HG02970 (cell line): ENCODE data around the gene TECTA.

Experiments
- ATAC-seq: cut with Tn5 transposase; IDR thresholded peaks from one replicate; pipeline ENCODE4 v1.9.1; 2021; ENCODE audit warnings: mild to moderate bottlenecking, moderate library complexity, moderate number of reproducible peaks; ENCODE audit not compliant: unreplicated experiment, low FRiP score

The TECTA gene, protein sequence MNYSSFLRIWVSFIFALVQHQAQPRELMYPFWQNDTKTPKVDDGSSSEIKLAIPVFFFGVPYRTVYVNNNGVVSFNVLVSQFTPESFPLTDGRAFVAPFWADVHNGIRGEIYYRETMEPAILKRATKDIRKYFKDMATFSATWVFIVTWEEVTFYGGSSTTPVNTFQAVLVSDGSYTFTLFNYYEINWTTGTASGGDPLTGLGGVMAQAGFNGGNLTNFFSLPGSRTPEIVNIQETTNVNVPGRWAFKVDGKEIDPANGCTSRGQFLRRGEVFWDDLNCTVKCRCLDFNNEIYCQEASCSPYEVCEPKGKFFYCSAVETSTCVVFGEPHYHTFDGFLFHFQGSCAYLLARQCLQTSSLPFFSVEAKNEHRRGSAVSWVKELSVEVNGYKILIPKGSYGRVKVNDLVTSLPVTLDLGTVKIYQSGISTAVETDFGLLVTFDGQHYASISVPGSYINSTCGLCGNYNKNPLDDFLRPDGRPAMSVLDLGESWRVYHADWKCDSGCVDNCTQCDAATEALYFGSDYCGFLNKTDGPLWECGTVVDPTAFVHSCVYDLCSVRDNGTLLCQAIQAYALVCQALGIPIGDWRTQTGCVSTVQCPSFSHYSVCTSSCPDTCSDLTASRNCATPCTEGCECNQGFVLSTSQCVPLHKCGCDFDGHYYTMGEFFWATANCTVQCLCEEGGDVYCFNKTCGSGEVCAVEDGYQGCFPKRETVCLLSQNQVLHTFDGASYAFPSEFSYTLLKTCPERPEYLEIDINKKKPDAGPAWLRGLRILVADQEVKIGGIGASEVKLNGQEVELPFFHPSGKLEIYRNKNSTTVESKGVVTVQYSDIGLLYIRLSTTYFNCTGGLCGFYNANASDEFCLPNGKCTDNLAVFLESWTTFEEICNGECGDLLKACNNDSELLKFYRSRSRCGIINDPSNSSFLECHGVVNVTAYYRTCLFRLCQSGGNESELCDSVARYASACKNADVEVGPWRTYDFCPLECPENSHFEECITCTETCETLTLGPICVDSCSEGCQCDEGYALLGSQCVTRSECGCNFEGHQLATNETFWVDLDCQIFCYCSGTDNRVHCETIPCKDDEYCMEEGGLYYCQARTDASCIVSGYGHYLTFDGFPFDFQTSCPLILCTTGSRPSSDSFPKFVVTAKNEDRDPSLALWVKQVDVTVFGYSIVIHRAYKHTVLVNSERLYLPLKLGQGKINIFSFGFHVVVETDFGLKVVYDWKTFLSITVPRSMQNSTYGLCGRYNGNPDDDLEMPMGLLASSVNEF (N-terminal part only)

DNA sequence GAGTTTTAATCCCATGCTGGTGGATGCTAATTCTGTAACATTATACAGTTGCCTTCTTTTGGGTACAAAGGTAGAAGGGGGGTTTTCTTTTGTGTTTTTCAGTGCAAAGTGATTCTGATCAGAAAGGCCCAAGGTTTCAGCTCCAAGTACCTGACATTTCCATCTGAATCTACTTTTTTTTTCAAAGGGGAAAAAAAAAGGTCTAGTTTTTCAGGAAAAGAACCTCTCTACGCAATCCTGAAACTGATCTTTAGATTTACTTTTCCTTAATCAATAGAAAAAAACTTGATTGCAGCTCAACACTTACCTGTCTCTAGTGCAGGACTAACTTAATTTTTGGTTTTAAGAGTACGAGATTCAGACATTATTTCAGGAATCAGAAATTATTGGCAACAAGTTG is at the start of gene TECTA:
Gene TECTA (plus strand): TSS at position 301 of the 400 bp plus-strand sequence. CDS start 1,423 bp downstream, outside the sequence.
- no peak for ATAC-seq

- ATAC-seq, result no peak
These were observed 47.8 kb upstream of the TECTA start for GRCh38 chr11:121053244-121053643.

- no peak for ATAC-seq
These were observed 46.8 kb upstream of the TECTA start for GRCh38 chr11:121054266-121054665.

DNA sequence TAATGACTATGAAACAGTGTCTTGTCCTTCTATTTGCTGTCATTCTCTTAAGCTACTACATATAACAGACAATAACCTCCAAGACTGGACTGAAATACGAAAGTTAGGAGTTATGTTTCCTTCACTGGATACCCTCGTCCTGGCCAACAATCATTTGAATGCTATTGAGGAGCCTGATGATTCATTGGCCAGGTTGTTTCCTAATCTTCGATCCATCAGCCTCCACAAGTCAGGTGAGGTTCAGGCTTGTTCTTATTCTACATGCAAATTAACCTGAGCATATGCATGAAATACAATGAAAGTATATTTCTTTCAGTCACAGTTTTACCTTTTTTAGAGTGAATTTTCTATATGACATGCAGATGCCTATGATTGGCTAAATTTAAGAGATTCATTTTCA is 46.0 kb upstream of the TECTA start:
- no peak for ATAC-seq

DNA sequence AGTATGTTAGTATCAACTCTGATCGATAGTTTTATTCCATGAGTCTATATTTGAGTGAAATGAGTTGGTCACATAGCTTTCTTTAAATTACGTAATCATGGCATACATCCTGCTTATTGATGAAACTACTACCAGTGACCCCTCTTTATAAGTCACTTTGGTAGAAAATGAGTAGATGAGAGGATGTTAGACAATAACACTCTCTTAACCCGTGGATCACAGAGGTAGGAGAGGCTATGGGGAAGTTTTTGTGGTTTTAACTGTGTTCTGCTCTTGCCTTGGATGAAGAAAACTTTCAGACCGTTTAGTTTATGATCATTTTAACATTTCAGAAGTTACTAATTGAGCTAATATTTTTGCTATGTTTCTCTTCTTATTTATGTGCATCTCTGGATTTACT is 43.1 kb upstream of the TECTA start:
- ATAC-seq, result no peak

DNA sequence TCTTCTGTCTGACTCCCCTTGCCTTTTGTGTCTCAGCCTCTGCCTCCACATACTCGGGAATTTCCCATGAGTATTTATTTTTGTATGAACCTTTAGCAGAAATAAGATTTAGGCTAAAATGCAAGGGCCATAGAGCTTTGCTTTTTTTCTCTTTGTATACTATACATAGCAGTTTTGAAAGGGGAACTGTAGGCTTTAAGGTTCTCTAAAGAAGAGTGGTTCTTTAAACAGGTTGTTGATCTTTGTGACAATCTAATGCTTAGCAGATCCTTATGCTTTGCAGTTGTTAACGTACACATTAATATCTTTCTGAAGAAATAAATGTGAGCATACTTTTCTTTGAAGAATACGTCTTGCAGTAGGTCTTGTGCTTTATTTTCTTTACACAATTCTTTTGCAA is 42.1 kb upstream of the TECTA start:
- no peak for ATAC-seq

DNA sequence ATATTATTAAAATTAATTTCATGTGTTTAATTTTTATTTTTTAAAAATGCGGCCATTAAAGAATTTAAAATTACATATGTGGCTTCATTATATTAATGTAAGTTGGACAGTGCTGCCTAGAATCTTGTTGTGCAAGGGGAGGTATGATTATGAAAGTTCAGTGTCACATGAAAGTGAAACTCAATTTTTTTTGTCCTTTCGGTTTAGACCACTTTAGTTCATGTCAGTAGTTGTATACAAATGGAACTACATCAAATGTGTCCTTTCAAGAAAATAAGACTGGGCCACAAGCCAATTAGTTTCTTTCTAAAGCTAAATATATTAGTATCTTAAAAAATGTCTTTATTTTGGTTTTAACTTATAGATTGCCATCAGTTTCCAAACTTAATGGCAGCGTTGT is 41.4 kb upstream of the TECTA start:
- ATAC-seq, result peak; percentile 70

- ATAC-seq, result no peak
These were observed 37.3 kb upstream of the TECTA start for GRCh38 chr11:121063728-121064127.

DNA sequence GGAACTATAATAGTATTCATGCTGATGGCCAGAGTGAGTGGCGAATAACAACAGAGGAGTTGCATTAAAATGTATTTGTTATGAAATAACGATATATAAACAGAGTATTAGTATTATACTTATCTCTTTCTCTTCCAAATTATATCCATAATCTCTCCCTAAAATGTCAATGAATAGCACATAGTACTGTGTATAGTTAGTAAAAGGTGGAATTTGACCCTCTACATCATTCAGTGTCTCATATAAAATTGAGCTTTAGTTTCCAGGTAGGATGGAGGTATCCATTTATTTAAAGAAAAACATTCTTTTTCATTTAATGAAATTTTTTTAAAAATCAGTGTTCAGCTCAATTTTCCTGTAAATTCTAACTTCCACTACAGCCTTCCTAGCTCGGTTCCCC is 34.4 kb upstream of the TECTA start:
- no peak for ATAC-seq

DNA sequence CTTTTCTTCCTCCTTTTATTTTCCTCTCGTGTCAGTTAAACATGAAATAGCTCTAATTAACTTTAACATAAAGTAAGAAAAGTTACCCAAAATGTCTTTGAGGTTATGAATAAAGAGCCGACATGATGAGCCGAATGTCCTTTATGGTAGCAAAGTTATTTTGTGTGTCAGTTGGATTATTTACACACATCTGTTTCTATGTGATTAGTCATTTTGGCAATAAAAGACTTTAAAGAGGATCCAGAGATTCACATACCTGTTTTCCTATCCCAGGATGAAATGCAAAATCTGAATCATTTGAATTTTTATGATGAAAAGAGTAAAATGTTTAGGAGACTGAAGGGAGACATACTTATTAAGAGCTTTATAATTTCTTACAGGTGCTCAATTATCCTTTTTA is 34.0 kb upstream of the TECTA start:
- ATAC-seq, result no peak

- ATAC-seq, result no peak
These were observed 33.6 kb upstream of the TECTA start for GRCh38 chr11:121067453-121067852.

DNA sequence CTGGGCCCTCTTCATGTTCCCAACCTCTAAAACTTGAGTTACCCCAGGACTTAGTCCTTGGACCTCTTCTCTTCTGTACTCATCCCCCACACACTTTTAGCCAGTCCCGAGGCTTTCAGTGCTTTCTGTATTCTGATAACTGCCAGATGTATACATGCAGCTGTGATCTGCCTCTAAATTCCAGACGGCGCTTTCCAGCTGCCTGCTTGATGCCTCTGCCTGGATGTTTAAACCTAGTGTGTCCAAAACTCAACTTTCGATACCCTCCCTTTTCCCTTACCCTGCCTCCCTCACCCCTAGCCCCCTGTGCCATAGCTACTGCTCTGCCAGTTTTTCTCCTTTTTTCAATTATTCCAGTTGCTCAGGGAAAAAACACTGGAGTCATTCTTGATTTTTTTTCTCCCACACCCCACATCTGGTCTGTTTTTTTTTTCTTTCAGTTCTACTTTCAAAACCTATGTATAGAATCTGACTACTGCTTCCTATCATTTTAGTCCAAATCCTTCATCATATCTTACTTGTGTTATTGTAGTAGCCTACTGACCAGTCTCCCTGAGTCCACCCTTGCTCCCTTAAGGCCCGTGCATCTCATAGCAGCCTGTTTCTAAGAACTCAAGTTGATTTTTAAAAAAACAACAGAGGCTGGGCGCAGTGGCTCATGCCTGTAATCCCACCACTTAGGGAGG is 32.9 kb upstream of the TECTA start:
- no peak for ATAC-seq

DNA sequence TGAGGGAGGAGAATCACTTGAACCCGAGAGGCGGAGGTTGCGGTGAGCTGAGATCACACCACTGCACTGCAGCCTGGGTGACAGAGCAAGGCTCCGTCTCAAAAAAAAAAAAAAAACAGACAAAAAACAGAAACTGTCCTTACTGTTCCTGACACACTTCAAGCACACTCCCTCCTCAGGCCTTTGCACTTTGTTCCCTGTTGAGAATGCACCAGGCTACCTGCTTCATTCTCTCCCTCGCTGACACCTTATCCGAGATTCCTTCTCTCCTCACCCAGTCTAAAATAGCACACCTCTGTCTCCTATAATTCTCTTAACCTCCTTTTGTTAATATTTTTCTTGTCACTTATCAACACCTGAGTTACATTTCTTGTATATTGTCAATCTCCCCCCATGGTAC is 32.3 kb upstream of the TECTA start:
- ATAC-seq, result no peak

- ATAC-seq, result no peak
These were observed 29.8 kb upstream of the TECTA start for GRCh38 chr11:121070951-121071845.

DNA sequence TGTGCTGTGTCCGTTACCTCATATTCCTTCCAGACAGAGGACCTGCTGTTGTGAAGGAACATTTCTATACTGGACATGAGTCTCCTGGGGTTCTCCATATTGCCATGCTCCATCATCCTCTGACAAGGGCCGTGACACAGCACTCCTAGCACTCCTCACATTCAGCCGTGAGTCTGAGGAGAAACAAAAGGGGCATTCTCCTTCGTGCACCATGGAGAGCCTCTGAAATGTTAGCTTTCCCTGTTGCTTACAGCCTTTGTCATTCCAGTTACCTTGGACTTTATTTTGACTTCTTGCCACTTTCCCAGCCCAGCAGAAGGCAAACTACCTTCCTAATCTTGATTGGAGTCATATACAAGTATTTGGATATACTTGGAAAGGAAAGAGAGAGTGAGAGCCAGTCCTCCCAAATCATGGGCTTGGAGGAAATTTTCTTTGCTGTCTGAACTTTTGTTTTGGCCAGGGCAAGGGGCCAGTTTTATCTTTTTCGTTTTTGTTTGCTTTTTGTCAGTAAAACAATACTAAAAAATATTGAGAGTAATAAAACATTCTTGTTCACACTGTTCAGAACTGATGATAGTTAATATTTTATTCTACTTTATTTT is 29.1 kb upstream of the TECTA start:
- ATAC-seq, result no peak

GRCh38 chr11:121081321-121081720 is 19.7 kb upstream of the TECTA start:
- no peak for ATAC-seq

DNA sequence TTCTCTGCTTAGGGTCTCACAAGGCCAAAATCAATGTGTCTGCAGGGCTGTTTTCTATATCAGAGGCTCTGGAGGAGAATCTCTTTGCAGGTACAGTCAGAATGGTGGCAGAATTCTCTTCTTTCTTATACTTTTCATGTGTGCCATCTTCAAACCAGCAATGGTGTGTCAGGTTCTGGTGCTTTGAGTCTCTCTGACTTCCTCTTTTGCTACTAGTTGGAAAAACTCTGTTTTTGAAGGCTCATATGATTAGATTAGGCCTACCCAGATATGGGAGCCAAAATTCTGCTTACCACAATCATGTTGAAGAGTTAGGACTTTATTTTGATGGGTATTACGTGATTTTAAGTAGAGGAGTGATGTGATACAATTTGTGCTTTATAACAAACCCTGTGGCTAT is 18.8 kb upstream of the TECTA start:
- ATAC-seq, result no peak

DNA sequence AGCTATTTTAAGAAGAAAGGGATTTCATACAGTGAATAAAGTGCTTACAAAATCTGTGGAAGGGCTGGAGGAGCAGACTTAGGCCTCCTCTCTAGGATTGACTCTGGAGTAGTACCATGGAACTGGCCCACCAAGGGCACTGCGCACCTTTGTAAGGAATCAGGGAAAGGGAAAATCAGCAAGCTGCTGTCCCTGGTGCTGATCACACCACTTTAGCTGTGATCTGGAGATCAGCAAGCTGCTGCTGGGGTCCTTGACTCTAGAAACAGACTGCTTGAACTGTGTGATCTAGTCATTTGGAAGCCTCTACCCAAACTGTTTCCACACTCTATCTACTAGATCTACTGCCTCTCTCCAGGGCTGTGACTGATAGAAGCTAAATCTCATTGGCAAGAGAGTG is 18.4 kb upstream of the TECTA start:
- no peak for ATAC-seq

- no peak for ATAC-seq
These were observed 14.2 kb upstream of the TECTA start for GRCh38 chr11:121086866-121087265.
